CD4-positive, CD25-positive, alpha-beta regulatory T cell (primary cell): ENCODE results near the gene CHRNE. TPM values are rescaled to one million over a fixed set of nuclear protein-coding genes. Genes with fewer than 3 reads are reported as not detected.

ENCODE experiments used
- ATAC-seq, 2 donors: fragments of 150-1000 bp; cut with Tn5 transposase; one replicate each; pipeline ENCODE4 v1.10.0; 2021; ENCODE audit warnings: low read depth in 2 of 2, moderate number of reproducible peaks in 2 of 2, moderate library complexity in 1 of 2
- DNase-seq, 3 donors: peaks; one replicate each; pipeline versions ENCODE4 v3.0.0 to v3.0.0-alpha.2; 2012 to 2022; ENCODE audit warnings: mixed read lengths in 1 of 3
- H3K27ac ChIP-seq: one replicate; pipeline ENCODE4 v1.7.0; 2013; ENCODE audit warnings: mild to moderate bottlenecking, low read length; ENCODE audit not compliant: insufficient read depth, poor library complexity, severe bottlenecking
- H3K27me3 ChIP-seq: one replicate; pipeline ENCODE4 v1.7.0; 2013; ENCODE audit warnings: low read length; ENCODE audit not compliant: control insufficient read depth, insufficient read depth
- H3K36me3 ChIP-seq: one replicate; pipeline ENCODE4 v1.7.0; 2013; ENCODE audit warnings: mild to moderate bottlenecking, low read length, moderate library complexity; ENCODE audit not compliant: control insufficient read depth, insufficient read depth
- H3K4me1 ChIP-seq: 2 replicates; pipeline ENCODE4 v1.7.0; 2013; ENCODE audit warnings: mild to moderate bottlenecking, low read length; ENCODE audit not compliant: insufficient read depth, control insufficient read depth, poor library complexity, severe bottlenecking
- H3K4me3 ChIP-seq: one replicate; pipeline ENCODE4 v1.7.0; 2013; ENCODE audit warnings: low read depth, mild to moderate bottlenecking, low read length, moderate library complexity
- H3K9me3 ChIP-seq, 2 experiments: 1 replicate in 1 of 2; 2 replicates in 1 of 2; pipeline ENCODE4 v1.7.0; 2013; ENCODE audit warnings: low read length in 2 of 2, mild to moderate bottlenecking in 1 of 2, moderate library complexity in 1 of 2; ENCODE audit not compliant: control insufficient read depth in 2 of 2
- H3K27ac Mint-ChIP-seq, 3 donors: one replicate each; pipeline ENCODE4 v1.8.0; 2020 to 2022; ENCODE audit warnings: mild to moderate bottlenecking in 3 of 3, mixed read lengths in 3 of 3, moderate library complexity in 2 of 3
- H3K27me3 Mint-ChIP-seq: one replicate; pipeline ENCODE4 v1.8.0; 2022; ENCODE audit warnings: mild to moderate bottlenecking, mixed read lengths
- H3K36me3 Mint-ChIP-seq: one replicate; pipeline ENCODE4 v1.8.0; 2020; ENCODE audit warnings: mixed read lengths
- H3K4me1 Mint-ChIP-seq, 4 donors: one replicate each; pipeline ENCODE4 v1.8.0; 2020 to 2022; ENCODE audit warnings: mixed read lengths in 4 of 4, mild to moderate bottlenecking in 1 of 4
- H3K4me3 Mint-ChIP-seq, 4 donors: one replicate each; pipeline ENCODE4 v1.8.0; 2020 to 2022; ENCODE audit warnings: mild to moderate bottlenecking in 4 of 4, mixed read lengths in 4 of 4, moderate library complexity in 3 of 4
- H3K9me3 Mint-ChIP-seq, 7 donors: one replicate each; pipeline ENCODE4 v1.8.0; 2020 to 2022; ENCODE audit warnings: mixed read lengths in 7 of 7, mild to moderate bottlenecking in 3 of 7, moderate library complexity in 2 of 7
- polyA plus RNA-seq, 4 donors: library from polyadenylated mRNA; unstranded; fragments of 300-500 nt; fragmentation: Illumina TruSeq; gene quantifications; one replicate each; pipeline ENCODE4 v1.2.3, GENCODE V29; 2021
- total RNA-seq: library from RNA; stranded (reverse); gene quantifications from one replicate; pipeline ENCODE4 v1.2.3, GENCODE V29; 2022

Gene CHRNE
- total and polyA plus RNA-seq, 5 donors from 2014 or later = 0.15 to 3.8 (median 0.25) TPM; not detected in 2

DNA sequence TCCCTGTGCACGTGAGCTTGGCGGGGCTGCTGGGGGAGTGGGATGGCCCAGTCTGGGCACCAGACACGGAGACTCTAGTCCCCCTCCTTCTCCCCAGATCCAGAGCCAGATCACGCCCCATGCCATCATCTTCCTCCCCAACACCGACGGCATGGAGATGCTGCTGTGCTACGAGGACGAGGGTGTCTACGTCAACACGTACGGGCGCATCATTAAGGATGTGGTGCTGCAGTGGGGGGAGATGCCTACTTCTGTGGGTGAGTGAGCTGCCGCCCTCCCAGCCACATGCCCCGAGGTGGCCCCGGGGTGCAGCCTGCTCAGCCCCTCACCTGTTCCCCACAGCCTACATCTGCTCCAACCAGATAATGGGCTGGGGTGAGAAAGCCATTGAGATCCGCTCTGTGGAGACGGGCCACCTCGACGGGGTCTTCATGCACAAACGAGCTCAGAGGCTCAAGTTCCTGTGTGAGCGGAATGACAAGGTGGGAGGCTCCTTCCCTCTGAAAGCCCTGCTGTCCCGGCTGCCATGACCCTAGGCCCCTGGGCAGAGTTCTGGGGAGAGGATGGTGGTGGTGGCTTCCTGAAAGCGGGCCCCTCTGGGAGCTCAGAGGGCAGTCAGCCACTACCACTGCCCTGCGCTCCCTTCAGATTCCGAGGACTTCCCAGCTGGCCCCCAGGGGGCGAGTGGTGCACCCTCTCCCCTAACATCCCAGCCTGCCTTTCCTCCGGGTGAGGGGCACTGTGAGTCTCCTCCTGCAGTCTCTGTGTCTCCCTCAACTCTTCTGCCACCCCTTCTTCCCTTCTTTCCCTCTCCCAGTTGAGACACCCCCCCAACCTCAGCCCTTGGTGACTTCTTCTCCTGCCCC lies 6.3 kb downstream of the CHRNE start:
- Mint-ChIP-seq H3K27ac (peak overlapping the region in 1 of 3 donors; percentile 20), H3K4me1 (peaks cover 0 to 22% (median 9%) of the 10 kb centered on the region in 4 donors), H3K4me3 (no peak overlapping the region), H3K27me3 (peaks cover 15% of the 10 kb centered on the region), H3K36me3 (peaks cover 10% of the 10 kb centered on the region), H3K9me3 (no peaks in the 10 kb centered on the region)
- Histone ChIP-seq H3K36me3 (peaks cover 41% of the 10 kb centered on the region), H3K9me3 (no peaks in the 10 kb centered on the region), H3K27me3 (no peaks in the 10 kb centered on the region), H3K27ac (no peak overlapping the region), H3K4me1 (peaks cover 27% of the 10 kb centered on the region), H3K4me3 (no peak overlapping the region)
- ATAC-seq (no peak), DNase-seq (no peak)

DNA sequence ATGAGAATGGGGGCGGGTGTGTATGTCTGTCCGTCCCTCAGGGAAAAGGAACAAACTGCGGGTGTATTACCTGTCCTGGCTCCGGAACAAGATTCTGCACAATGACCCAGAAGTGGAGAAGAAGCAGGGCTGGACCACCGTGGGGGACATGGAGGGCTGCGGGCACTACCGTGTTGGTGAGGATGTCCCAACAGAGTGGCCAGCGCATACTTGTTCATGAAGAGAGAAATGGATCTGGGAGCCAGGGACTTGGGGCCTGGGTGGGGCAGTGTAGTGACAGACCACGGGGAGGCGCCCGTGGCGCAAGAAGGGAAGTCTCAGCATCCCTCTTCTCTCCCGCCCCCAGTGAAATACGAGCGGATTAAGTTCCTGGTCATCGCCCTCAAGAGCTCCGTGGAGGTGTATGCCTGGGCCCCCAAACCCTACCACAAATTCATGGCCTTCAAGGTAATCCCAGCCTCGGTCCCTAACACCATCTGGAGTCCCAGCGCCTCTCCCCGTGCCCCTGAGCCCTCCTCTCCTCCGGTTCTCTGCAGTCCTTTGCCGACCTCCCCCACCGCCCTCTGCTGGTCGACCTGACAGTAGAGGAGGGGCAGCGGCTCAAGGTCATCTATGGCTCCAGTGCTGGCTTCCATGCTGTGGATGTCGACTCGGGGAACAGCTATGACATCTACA lies 7.1 kb downstream of the CHRNE start:
- Histone ChIP-seq H3K4me3 (no peak overlapping the region), H3K27me3 (no peaks in the 10 kb centered on the region), H3K36me3 (peaks cover 49% of the 10 kb centered on the region), H3K4me1 (peaks cover 23% of the 10 kb centered on the region), H3K9me3 (no peaks in the 10 kb centered on the region), H3K27ac (no peak overlapping the region)
- Mint-ChIP-seq H3K4me1 (peaks cover 0 to 17% (median 7%) of the 10 kb centered on the region in 4 donors), H3K4me3 (peak overlapping the region in 1 of 4 donors; percentile 15), H3K36me3 (peaks cover 10% of the 10 kb centered on the region), H3K9me3 (no peaks in the 10 kb centered on the region), H3K27me3 (peaks cover 14% of the 10 kb centered on the region), H3K27ac (peak overlapping the region in 1 of 3 donors; percentile 6)
- ATAC-seq (no peak), DNase-seq (no peak)

DNA sequence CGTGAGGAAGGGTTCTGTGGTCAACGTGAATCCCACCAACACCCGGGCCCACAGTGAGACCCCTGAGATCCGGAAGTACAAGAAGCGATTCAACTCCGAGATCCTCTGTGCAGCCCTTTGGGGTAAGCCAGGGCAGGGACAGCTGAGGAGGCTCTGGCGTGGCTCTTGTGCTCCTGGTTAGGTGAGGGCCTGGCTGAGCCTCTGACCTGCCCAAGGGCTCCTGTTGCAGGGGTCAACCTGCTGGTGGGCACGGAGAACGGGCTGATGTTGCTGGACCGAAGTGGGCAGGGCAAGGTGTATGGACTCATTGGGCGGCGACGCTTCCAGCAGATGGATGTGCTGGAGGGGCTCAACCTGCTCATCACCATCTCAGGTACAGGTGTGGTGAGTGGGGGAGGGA lies 7.8 kb downstream of the CHRNE start:
- H3K9me3 ChIP-seq = no peaks in the 10 kb centered on the region
- no peaks in the 10 kb centered on the region for H3K27me3 ChIP-seq
- H3K4me3 ChIP-seq = no peak overlapping the region
- H3K27me3 Mint-ChIP-seq = peaks cover 9% of the 10 kb centered on the region
- H3K36me3 Mint-ChIP-seq = peaks cover 10% of the 10 kb centered on the region
- H3K4me3 Mint-ChIP-seq = no peak overlapping the region
- peaks cover 17% of the 10 kb centered on the region for H3K4me1 ChIP-seq
- DNase-seq (no peak), ATAC-seq (no peak)
- H3K9me3 Mint-ChIP-seq = no peaks in the 10 kb centered on the region
- no peak overlapping the region for H3K27ac ChIP-seq
- peaks cover 0 to 14% (median 5%) of the 10 kb centered on the region in 4 donors for H3K4me1 Mint-ChIP-seq
- peaks cover 55% of the 10 kb centered on the region for H3K36me3 ChIP-seq
- H3K27ac Mint-ChIP-seq = no peak overlapping the region

DNA sequence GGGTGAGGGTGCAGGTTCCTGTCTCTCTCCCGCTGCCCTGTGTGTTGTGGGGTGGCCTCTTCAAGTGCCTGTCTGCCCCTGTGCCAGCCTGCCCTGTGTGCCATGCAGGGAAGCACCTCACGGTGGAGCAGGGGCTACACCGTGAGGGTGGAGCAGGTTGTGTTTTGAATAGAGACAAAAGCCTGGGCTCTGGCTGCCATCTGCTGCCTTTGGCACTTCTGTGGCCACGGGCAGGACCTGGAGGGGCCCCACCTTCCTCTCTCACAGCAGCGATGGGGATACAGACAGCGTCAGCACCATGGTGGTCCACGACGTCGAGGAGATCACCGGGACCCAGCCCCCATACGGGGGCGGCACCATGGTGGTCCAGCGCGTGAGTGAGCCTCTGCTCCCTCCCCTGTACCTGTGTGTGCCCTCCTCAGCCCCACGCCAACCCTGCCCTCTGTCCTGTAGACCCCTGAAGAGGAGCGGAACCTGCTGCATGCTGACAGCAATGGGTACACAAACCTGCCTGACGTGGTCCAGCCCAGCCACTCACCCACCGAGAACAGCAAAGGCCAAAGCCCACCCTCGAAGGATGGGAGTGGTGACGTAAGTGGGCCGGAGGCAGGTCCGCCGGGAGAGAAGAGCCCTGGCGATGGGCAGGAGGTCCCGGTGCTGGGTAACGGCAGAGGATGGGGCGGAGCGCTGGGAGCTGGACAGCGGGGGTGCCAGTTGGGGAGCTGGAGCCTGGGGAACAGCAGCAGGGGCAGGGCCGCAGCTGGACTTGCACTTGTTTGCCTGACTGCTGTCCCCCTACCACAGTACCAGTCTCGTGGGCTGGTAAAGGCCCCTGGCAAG lies 9.0 kb downstream of the CHRNE start:
- peaks cover 14% of the 10 kb centered on the region for H3K36me3 Mint-ChIP-seq

DNA sequence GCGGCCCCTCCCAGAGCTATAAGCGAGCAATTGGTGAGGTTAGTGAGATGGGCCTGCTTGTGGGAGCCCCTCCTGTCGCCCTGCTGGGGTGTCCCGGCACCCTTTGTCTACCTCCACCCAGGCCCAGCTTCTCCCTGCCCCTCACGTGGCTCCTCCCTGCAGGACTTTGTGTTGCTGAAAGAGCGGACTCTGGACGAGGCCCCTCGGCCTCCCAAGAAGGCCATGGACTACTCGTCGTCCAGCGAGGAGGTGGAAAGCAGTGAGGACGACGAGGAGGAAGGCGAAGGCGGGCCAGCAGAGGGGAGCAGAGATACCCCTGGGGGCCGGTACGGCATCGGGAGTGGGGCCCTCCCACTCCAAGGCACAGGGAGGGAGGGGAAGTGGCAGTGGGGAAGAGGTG lies 9.6 kb downstream of the CHRNE start:
- H3K9me3 Mint-ChIP-seq = no peaks in the 10 kb centered on the region
- ATAC-seq = no peak

More for the DNA sequence above, 9.0 kb downstream of the CHRNE start:
- no peaks in the 10 kb centered on the region for H3K27me3 ChIP-seq
- peaks cover 56% of the 10 kb centered on the region for H3K36me3 ChIP-seq
- H3K4me1 Mint-ChIP-seq = peaks cover 0 to 9% (median 3%) of the 10 kb centered on the region in 4 donors
- no peak overlapping the region for H3K4me3 Mint-ChIP-seq
- no peak overlapping the region for H3K27ac ChIP-seq
- DNase-seq = no peak
- no peaks in the 10 kb centered on the region for H3K9me3 ChIP-seq
- no peak overlapping the region for H3K27ac Mint-ChIP-seq
- H3K27me3 Mint-ChIP-seq = no peaks in the 10 kb centered on the region
- no peak overlapping the region for H3K4me3 ChIP-seq
- no peak for ATAC-seq
- peaks cover 7% of the 10 kb centered on the region for H3K4me1 ChIP-seq
- no peaks in the 10 kb centered on the region for H3K9me3 Mint-ChIP-seq

DNA sequence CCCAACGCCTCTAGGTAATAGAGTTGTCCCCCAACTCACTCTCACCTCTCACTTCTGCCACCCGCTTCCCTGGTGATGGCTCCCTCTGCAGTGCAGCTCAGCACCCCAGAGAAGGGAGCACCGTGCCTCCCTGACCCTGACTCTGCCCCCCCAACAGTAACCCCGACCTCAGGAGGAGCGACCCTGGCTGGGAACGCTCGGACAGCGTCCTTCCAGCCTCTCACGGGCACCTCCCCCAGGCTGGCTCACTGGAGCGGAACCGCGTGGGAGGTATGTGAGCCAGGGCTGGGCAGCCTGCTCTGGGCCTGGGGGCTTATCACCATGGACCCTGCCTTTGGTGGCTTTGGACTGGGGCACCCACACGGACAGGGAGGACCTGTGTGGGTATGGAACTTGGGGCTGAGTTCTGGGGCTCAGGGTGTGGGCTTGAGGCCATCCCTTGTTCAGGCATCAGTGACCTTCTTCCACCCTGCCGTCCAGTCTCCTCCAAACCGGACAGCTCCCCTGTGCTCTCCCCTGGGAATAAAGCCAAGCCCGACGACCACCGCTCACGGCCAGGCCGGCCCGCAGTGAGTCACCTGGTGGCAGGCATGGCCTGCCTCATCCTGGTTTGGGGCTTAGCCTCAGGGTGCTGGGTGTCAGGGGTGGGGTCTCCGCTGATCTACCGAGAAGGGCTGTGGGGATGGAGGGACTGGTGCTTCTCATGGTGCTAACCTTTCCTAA lies 10.2 kb downstream of the CHRNE start:
- DNase-seq (no peak), ATAC-seq (no peak)
- H3K9me3 ChIP-seq = no peaks in the 10 kb centered on the region
- H3K4me3 Mint-ChIP-seq = no peak overlapping the region
- peaks cover 0 to 4% (median 1%) of the 10 kb centered on the region in 4 donors for H3K4me1 Mint-ChIP-seq
- H3K4me3 ChIP-seq = no peak overlapping the region
- H3K36me3 ChIP-seq = peaks cover 60% of the 10 kb centered on the region
- peaks cover 15% of the 10 kb centered on the region for H3K36me3 Mint-ChIP-seq
- no peaks in the 10 kb centered on the region for H3K9me3 Mint-ChIP-seq
- H3K27ac Mint-ChIP-seq = peak overlapping the region in 1 of 3 donors; percentile 69
- H3K27me3 Mint-ChIP-seq = no peaks in the 10 kb centered on the region
- no peaks in the 10 kb centered on the region for H3K4me1 ChIP-seq
- H3K27me3 ChIP-seq = no peaks in the 10 kb centered on the region
- no peak overlapping the region for H3K27ac ChIP-seq

More for the DNA sequence above, 9.6 kb downstream of the CHRNE start:
- Histone ChIP-seq H3K27ac (no peak overlapping the region), H3K36me3 (peaks cover 56% of the 10 kb centered on the region), H3K4me3 (no peak overlapping the region), H3K27me3 (no peaks in the 10 kb centered on the region), H3K4me1 (peaks cover under 1% of the 10 kb centered on the region), H3K9me3 (no peaks in the 10 kb centered on the region)
- no peaks in the 10 kb centered on the region for H3K27me3 Mint-ChIP-seq
- H3K27ac Mint-ChIP-seq = no peak overlapping the region
- H3K4me1 Mint-ChIP-seq = peaks cover 0 to 6% (median 2%) of the 10 kb centered on the region in 4 donors
- H3K4me3 Mint-ChIP-seq = no peak overlapping the region
- DNase-seq = no peak
- peaks cover 15% of the 10 kb centered on the region for H3K36me3 Mint-ChIP-seq
